GM21390 (cell line): ENCODE results near the gene ATG7.
A peak's percentile ranks its signal among the peaks of the same experiment; 100 is the strongest.
"Not testable (repeated sequence)": the region's sequence is repeated elsewhere in the genome, so short reads cannot be mapped to it uniquely, and the experiment has no call there.

Source experiments
- ATAC-seq: cut with Tn5 transposase; IDR thresholded peaks from one replicate; pipeline ENCODE4 v1.9.1; 2021; ENCODE audit not compliant: unreplicated experiment

Gene ATG7

GRCh38 chr3:11251807-11252176 is 20.4 kb upstream of the ATG7 start:
- no peak for ATAC-seq

GRCh38 chr3:11254876-11255275 is 17.3 kb upstream of the ATG7 start:
- ATAC-seq, result no peak

DNA sequence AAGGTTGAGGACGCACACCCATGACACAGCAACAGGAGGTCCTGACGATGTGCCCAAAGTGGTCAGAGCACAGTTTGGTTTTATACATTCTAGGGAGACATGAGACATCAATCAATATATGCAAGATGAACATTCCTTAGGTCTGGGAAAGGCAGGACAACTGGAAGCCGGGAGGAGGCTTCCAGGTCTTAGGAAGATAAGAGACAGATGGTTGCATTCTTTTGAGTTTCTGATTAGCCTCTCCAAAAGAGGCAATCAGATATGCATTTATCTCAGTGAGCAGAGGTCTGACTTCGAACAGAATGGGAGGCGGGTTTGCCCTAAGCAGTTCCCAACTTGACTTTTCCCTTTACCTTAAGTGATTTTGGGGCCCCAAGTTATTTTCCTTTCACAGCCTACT is 16.7 kb upstream of the ATG7 start:
- not testable (repeated sequence) for ATAC-seq

GRCh38 chr3:11258958-11259357 is 13.2 kb upstream of the ATG7 start:
- no peak for ATAC-seq

DNA sequence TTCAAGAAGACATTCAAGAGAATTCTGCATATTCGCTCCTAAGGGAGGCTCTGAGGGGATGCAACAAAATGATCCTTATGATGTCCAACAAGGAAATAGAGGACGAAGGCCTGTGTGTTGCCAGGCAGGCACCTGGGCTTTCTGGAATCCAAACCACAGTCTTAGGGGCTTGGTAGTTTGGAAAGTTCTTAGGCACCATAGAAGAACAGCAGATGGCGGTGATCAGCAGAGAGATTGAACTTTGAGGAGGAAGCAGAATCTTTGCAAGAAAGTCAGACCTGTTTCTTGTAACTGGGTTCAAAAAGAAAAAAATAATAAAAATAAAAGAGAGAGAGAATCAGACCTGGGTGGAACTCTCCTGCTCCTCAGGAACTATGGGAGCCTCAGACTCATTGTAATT is 11.7 kb upstream of the ATG7 start:
- ATAC-seq, result no peak

DNA sequence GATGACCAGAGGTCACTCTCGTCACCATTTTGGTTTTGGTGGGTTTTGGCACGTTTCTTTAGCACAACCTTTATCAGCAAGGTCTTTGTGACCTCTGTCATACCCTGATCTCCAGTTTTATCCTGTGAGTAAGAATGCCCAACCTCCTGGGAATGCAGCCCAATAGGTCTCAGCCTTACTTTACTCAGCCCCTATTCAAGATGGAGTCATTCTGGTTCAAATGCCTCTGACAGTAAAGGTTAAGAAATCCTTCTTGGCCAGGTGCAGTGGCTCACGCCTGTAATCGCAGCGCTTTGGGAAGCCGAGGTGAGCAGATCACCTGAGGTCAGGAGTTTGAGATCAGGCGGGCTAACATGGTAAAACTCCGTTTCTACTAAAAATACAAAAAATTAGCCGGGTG is 3.2 kb upstream of the ATG7 start:
- ATAC-seq, result no peak

GRCh38 chr3:11272906-11273574 is 843 bp downstream of the ATG7 start:
- no peak for ATAC-seq

GRCh38 chr3:11273891-11274291 is 1.7 kb downstream of the ATG7 start:
- ATAC-seq, result no peak

- ATAC-seq, result no peak
Measured at GRCh38 chr3:11274566-11275142, 2.5 kb downstream of the ATG7 start.

DNA sequence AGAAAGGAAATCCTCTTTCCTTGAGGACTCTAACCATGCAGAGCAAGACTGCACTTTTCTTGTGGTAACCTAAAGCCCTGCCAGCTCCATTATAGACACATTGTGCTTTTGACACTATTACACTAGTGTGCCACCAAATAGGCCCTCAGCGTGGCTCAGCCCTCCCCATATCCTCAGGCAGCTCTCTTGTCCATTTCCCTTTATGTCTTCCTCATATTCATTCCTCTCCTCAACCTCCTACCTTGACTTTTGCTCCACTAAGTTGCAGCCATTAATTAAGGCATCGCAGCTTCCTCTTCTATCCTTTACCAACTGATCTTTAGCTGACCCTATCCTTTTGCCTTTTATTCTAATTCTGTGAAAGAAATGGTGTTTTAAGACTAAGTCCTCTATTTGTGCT is 3.7 kb downstream of the ATG7 start:
- ATAC-seq, result no peak

DNA sequence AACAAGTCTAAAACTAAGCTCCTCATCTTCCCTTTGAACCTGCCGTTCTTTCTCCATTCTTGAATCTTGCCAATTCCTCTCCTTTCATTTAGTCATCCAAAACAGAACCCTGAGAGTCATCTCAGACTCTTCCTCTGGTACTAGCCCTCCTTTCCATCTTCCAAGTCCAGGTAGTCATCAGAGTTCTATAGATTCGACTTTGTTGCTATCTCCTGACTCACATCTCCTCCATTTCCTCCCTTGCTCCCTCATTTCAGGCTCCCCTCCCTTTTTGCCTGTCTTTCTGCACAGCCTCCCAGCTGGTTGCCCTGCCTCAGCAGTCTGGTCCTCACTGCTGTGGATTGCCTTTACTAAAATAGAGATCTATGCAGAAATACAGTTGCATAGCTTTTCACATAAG is 4.7 kb downstream of the ATG7 start:
- no peak for ATAC-seq

DNA sequence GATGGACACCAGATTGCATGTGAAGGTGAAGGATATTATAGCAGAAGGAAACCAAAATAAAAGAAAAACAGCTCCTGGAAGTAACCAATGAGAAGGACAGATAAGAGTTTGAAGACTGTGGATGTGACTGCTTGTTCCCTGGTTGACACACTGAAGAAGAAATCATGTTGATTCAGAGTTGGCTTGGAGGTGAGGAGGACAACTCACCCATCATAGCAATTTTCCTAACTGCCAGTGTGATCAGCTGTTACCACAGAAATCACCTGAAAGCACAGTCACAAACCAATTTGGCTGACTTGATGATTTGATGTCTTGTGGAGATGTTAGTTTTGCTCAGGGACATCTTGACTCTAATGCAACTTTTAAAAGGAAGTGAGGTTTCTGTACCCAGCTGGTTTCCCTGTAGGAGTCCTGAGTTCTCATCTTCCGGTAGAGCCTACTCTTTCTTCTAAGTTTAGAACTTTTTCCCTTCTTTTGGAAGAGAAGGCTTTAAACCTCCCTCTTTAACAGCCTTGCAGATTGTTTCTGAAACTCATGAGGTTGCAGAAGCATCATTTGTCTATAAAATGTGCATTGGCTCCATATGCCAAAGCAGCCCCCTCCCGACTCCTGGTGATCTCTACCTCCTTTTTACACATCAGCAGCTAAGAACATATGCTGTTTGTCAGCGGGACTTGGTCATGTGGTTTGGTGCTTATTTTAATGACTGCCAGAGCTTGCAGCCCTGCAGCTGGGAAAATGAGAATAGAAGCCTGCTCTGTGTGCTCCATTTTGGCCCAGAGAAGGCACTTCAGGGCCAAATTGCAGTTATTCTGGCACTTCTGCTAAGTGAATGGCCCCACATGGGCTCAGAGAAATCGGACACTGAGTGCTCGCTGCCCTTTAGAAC is 10.3 kb downstream of the ATG7 start:
- ATAC-seq, result no peak

DNA sequence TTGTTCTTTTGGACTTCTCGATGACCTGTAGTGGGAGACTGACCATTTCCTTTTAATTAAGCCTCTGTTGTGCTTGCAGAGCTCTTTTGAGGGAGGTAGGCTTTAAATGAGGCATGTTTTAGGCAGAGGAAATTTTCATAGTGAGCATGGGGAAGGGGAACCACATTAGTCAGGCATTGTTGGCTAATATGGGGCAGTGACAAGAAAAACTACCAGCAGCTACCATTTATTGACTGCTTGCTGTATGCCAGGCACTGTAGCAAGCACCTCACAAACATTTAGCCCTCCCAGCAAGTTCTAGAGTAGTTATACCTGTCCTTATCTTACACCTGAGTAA is 10.9 kb downstream of the ATG7 start:
- ATAC-seq, result no peak

- ATAC-seq, result no peak
Measured at GRCh38 chr3:11284011-11284410, 11.8 kb downstream of the ATG7 start.

GRCh38 chr3:11285471-11285870 is 13.3 kb downstream of the ATG7 start:
- ATAC-seq, result no peak

- no peak for ATAC-seq
Measured at GRCh38 chr3:11287404-11287803, 15.2 kb downstream of the ATG7 start.

DNA sequence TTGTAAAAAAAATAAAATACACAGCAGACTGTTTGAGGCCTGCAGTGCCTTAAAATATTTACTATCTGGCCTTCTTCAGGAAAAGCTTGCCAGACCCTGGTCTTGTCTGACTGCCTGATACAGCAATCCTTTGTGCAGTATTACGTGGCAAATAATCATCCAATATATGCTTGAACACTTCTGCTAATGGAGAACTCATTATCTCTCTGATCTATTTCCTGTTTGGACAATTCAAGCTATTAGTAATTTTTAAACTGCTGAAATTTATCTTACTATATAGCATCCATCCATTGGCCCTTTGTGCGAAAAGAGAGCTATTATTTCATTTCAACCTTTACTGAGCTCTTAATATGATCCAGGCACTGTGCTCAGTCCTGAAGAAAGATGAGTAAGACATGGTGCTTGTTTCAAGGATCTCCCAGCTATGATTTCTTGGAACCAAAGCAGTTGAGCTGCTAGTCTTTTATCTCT is 15.9 kb downstream of the ATG7 start:
- no peak for ATAC-seq

DNA sequence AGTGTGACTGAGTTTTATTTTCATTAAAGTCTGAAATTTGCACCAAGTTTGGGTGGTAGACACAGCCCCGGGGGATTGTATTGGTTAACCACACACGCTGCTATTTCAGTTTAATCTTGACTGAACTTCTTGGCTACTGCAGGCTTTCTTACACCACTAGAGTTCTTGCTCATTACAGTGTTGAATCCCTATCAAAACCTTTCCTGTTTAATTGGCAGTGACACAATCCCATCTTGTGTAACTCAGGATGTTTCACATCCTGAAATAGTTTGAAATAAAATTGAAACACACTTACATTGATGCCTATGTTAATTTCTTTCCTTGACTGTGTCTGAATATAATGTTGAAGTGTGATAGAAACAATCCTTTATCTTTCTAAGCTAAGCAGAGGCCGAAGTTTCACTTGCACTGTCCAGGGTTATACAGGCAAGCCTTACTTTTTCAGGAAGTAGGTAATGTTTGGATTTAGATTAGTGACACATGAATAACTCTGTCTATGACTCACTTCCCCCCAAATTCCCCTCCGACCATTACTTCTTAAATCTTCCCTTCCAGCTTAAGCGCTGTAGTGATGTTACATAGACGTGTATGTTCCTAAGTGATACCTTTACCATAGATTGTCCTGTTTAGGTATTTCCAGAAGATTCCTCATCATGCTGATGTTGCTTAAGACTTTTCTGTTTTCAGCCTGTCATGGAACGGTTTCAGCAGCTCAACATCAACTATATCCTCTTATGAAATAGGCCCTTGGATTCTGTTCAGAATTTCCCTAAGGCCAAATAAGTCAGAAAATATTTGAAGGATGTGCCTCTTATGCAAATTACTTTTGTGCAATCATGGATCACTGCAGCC is 16.8 kb downstream of the ATG7 start:
- peak; percentile 66 for ATAC-seq

GRCh38 chr3:11289864-11290263 is 17.7 kb downstream of the ATG7 start:
- no peak for ATAC-seq

GRCh38 chr3:11290743-11291680 is 18.8 kb downstream of the ATG7 start:
- ATAC-seq, result peak; percentile 37
